HepG2 (cell line): ENCODE measurements around the gene FAM222A. TPM values are rescaled to one million over a fixed set of nuclear protein-coding genes. Genes with fewer than 3 reads are reported as not detected.

ENCODE experiments used
- ATAC-seq: fragments of 200-7000 bp; cut with Tn5 transposase; 3 replicates; pipeline ENCODE4 v1.9.1; 2020; ENCODE audit warnings: mild to moderate bottlenecking, moderate library complexity
- BruUV-seq: library from RNA; stranded (reverse); fragments of 400-500 nt; replicated peaks from 2 replicates; lab custom pipeline; 2021; lab: Mats Ljungman, UMichigan
- CTCF ChIA-PET: fragments of 300-600 bp; formaldehyde crosslinking; extraction: SDS; loops from one replicate; lab custom pipeline; 2021; ENCODE audit warnings: low total read pairs, inconsistent platforms, low intra/inter-chr PET ratio; lab: Yijun Ruan, JAX
- POLR2A ChIA-PET: fragments of 350-600 bp; sonication (Branson Sonifier 250); formaldehyde crosslinking; loops from one replicate; lab custom pipeline; 2020; ENCODE audit warnings: antibody characterized with exemption, inconsistent platforms; lab: Yijun Ruan, JAX
- DNase-seq: peaks from one replicate; pipeline ENCODE4 v3.0.0-alpha.2; 2015; ENCODE audit warnings: low spot score
- FAIRE-seq: peaks from 3 replicates; lab custom pipeline; 2011; peaks lifted over from hg19 to GRCh38; lab: Jason Lieb, UNC
- H2AFZ ChIP-seq: one replicate; pipeline ENCODE4 v1.6.1; 2011; ENCODE audit warnings: low read length, inconsistent platforms
- H3K27ac ChIP-seq: fragments of 300-600 bp; 3 replicates; pipeline ENCODE4 v1.8.0; 2011; ENCODE audit warnings: mixed run types, mild to moderate bottlenecking, mixed read lengths, low read length, inconsistent platforms; ENCODE audit not compliant: insufficient read depth; ENCODE audit errors: extremely low read length
- H3K27me3 ChIP-seq, 2 experiments: fragments of 200-600 bp in 1 of 2; 2 replicates in 1 of 2; 3 replicates in 1 of 2; pipeline versions ENCODE4 v1.6.0 to v1.8.0; 2011; ENCODE audit warnings: low read length in 2 of 2, mild to moderate bottlenecking in 2 of 2, moderate library complexity in 2 of 2, inconsistent platforms in 1 of 2; ENCODE audit not compliant: insufficient read depth in 2 of 2, control insufficient read depth in 1 of 2
- H3K36me3 ChIP-seq, 2 experiments: fragments of 200-600 bp in 1 of 2; replicated peaks in 1 of 2; 2 replicates in 1 of 2; 3 replicates in 1 of 2; pipeline versions ENCODE4 v1.5.1 to v1.8.0; 2011; ENCODE audit warnings: low read length in 2 of 2, inconsistent platforms in 1 of 2; ENCODE audit not compliant: insufficient read depth in 2 of 2, control insufficient read depth in 1 of 2
- H3K4me1 ChIP-seq: 2 replicates; pipeline ENCODE4 v1.5.1; 2012; ENCODE audit warnings: low read length, inconsistent platforms; ENCODE audit not compliant: insufficient read depth
- H3K4me2 ChIP-seq: 2 replicates; pipeline ENCODE4 v1.6.0; 2011; ENCODE audit warnings: low read depth, low read length, inconsistent platforms
- H3K4me3 ChIP-seq, 3 experiments: fragments of 200-600 bp in 1 of 3; sonication (generic), shearing (Covaris generic) in 1 of 3; replicated peaks in 1 of 3; 2 replicates each; pipeline ENCODE4 v1.5.1; 2011 to 2016; ENCODE audit warnings: low read length in 3 of 3, inconsistent platforms in 2 of 3, low read depth in 2 of 3, mild to moderate bottlenecking in 2 of 3, control low read depth in 1 of 3, mixed read lengths in 1 of 3; ENCODE audit not compliant: insufficient read depth in 1 of 3
- H3K79me2 ChIP-seq: one replicate; pipeline ENCODE4 v1.6.1; 2011; ENCODE audit warnings: low read length, inconsistent platforms; ENCODE audit not compliant: insufficient read depth
- H3K9ac ChIP-seq: 2 replicates; pipeline ENCODE4 v1.6.0; 2011; ENCODE audit warnings: mild to moderate bottlenecking, low read depth, low read length, inconsistent platforms; ENCODE audit not compliant: insufficient read depth
- H3K9me3 ChIP-seq: 2 replicates; pipeline ENCODE4 v1.5.1; 2012; ENCODE audit warnings: mild to moderate bottlenecking, low read length
- H4K20me1 ChIP-seq: 2 replicates; pipeline ENCODE4 v1.6.0; 2011; ENCODE audit warnings: inconsistent platforms, mild to moderate bottlenecking, low read length, moderate library complexity; ENCODE audit not compliant: insufficient read depth
- DBP ChIP-seq: sonication (generic); formaldehyde crosslinking; IDR thresholded peaks from 2 replicates; pipeline ENCODE4 v1.4.0; 2020; ENCODE audit warnings: missing genetic modification reagents; ENCODE audit errors: not compliant biosample characterization
- ELF4 ChIP-seq: sonication (generic); formaldehyde crosslinking; IDR thresholded peaks from 2 replicates; pipeline ENCODE4 v1.5.0; 2020; ENCODE audit warnings: missing genetic modification reagents, mild to moderate bottlenecking, moderate library complexity, borderline replicate concordance
- FOXP1 ChIP-seq, 2 experiments: fragments of 450-650 bp in 1 of 2; IDR thresholded peaks; 2 replicates each; pipeline ENCODE4 v1.6.1; 2017 to 2018; ENCODE audit warnings: antibody characterized with exemption in 1 of 2
- KLF16 ChIP-seq, 2 experiments: sonication (generic) in 1 of 2; formaldehyde crosslinking in 1 of 2; IDR thresholded peaks; 2 replicates each; pipeline versions ENCODE4 v1.6.1 to v1.8.0; 2016 to 2023; ENCODE audit warnings: missing genetic modification reagents in 2 of 2, missing compliant biosample characterization in 1 of 2
- MAX ChIP-seq: IDR thresholded peaks from 2 replicates; pipeline ENCODE4 v1.6.1; 2012; ENCODE audit warnings: inconsistent platforms
- RFX3 ChIP-seq: IDR thresholded peaks from 2 replicates; pipeline ENCODE4 v1.6.1; 2016; ENCODE audit warnings: missing biosample characterization, missing genetic modification reagents
- SAP130 ChIP-seq: IDR thresholded peaks from 2 replicates; pipeline ENCODE4 v1.6.1; 2016; ENCODE audit warnings: low read depth
- SATB2 ChIP-seq: sonication (generic); formaldehyde crosslinking; IDR thresholded peaks from 2 replicates; pipeline ENCODE4 v1.5.0; 2020; ENCODE audit warnings: missing genetic modification reagents
- SKIL ChIP-seq: sonication (generic); formaldehyde crosslinking; IDR thresholded peaks from 2 replicates; pipeline ENCODE4 v1.8.0; 2022; ENCODE audit warnings: missing genetic modification reagents, mild to moderate bottlenecking, moderate library complexity, borderline replicate concordance
- SMC3 ChIP-seq: IDR thresholded peaks from 2 replicates; pipeline ENCODE4 v1.6.1; 2011; ENCODE audit warnings: low read length, improper control_type of control experiment
- ZBTB39 ChIP-seq: sonication (generic); formaldehyde crosslinking; IDR thresholded peaks from 2 replicates; pipeline ENCODE4 v1.5.0; 2020; ENCODE audit warnings: missing genetic modification reagents
- ZFP36L2 ChIP-seq: sonication (generic); formaldehyde crosslinking; IDR thresholded peaks from 2 replicates; pipeline ENCODE4 v1.4.0; 2020; ENCODE audit warnings: missing genetic modification reagents
- ZFX ChIP-seq: sonication (generic); formaldehyde crosslinking; IDR thresholded peaks from 2 replicates; pipeline ENCODE4 v1.4.0; 2020; ENCODE audit warnings: mild to moderate bottlenecking, low read depth, missing genetic modification reagents, moderate library complexity
- ZNF143 ChIP-seq: sonication (generic); formaldehyde crosslinking; IDR thresholded peaks from 2 replicates; pipeline ENCODE4 v1.4.0; 2020; ENCODE audit warnings: missing genetic modification reagents
- ZNF253 ChIP-seq: sonication (generic); formaldehyde crosslinking; IDR thresholded peaks from 2 replicates; pipeline ENCODE4 v1.8.0; 2022; ENCODE audit warnings: mild to moderate bottlenecking, missing genetic modification reagents, borderline replicate concordance
- ZNF335 ChIP-seq: sonication (generic); formaldehyde crosslinking; IDR thresholded peaks from 2 replicates; pipeline ENCODE4 v1.4.0; 2020; ENCODE audit warnings: missing genetic modification reagents
- ZNF383 ChIP-seq: sonication (generic); formaldehyde crosslinking; IDR thresholded peaks from 2 replicates; pipeline ENCODE4 v1.4.0; 2020; ENCODE audit warnings: missing genetic modification reagents, mild to moderate bottlenecking, borderline replicate concordance
- ZNF430 ChIP-seq: sonication (generic); formaldehyde crosslinking; IDR thresholded peaks from 2 replicates; pipeline ENCODE4 v1.9.0; 2021; ENCODE audit warnings: mild to moderate bottlenecking, missing genetic modification reagents
- ZNF616 ChIP-seq: sonication (generic); formaldehyde crosslinking; IDR thresholded peaks from 2 replicates; pipeline ENCODE4 v1.5.0; 2020; ENCODE audit warnings: low read depth, mild to moderate bottlenecking, missing genetic modification reagents
- WGBS: methylation state at CpG from one replicate; pipeline ENCODE4 v1.1.6; 2017; ENCODE audit warnings: low lambda C conversion rate; 5-methylcytosine and 5-hydroxymethylcytosine counted together
- in situ Hi-C: cut with HindIII; loops from 2 replicates; pipeline ENCODE4 v1.10.0; 2017; ENCODE audit warnings: low pct_unique_long_range_greater_than_20kb; ENCODE audit not compliant: extremely low pct_ligation_motif_present
- intact Hi-C: fragments of 100-400 bp; cut with micrococcal nuclease; formaldehyde crosslinking; loops from one replicate; pipeline ENCODE4 v1.10.0; 2022; ENCODE audit not compliant: unreplicated experiment
- polyA plus RNA-seq, 8 experiments: library from polyadenylated mRNA; depleted of rRNA in 3 of 8; stranded (reverse) in 7 of 8; unstranded in 1 of 8; fragments of >200 nt; fragmentation: Illumina TruSeq in 4 of 8; extraction: Trizol in 4 of 8; gene quantifications; 2 replicates each; pipeline versions ENCODE4 v1.2.1 to v1.2.3, GENCODE V29; 2011 to 2016; ENCODE audit warnings: low read depth in 4 of 8, missing spikeins in 1 of 8, mixed read lengths in 1 of 8; ENCODE audit not compliant: insufficient read depth in 1 of 8
- total RNA-seq, 5 experiments: library from RNA; depleted of rRNA; stranded (reverse); fragments of >200 nt; fragmentation: Illumina TruSeq; extraction: Trizol; gene quantifications; 2 replicates each; pipeline ENCODE4 v1.2.3, GENCODE V29; 2016; ENCODE audit warnings: low read depth in 1 of 5

The FAM222A gene
- total and polyA plus RNA-seq, 2 of the 13 experiments (the other 11 are each of a cell fraction or from before 2014, with no cell fraction given): 2.7 to 9.6 TPM

- Histone ChIP-seq H3K27me3 (no peaks in the 10 kb centered on the region), H3K79me2 (peaks cover 3% of the 10 kb centered on the region), H4K20me1 (no peaks in the 10 kb centered on the region), H2AFZ (no peak overlapping the region), H3K27ac (peak overlapping the region; percentile 70), H3K4me2 (peak overlapping the region; percentile 87), H3K36me3 (no peaks in the 10 kb centered on the region), H3K9ac (peak overlapping the region; percentile 54), H3K9me3 (no peaks in the 10 kb centered on the region), H3K4me1 (peaks cover 86% of the 10 kb centered on the region), H3K4me3 (peak overlapping the region; percentile 56 to 71 (median 58); a peak in 5 of 6 replicates)
- FAIRE-seq: no peak
- peak; percentile 87 for DNase-seq
- intact Hi-C loops: no loop called here
- ATAC-seq: peak; percentile 36
- no TSS peak for BruUV-seq
- in situ Hi-C loops: loop anchor here (5.0 kb wide), 2 partner anchors 61 to 114 kb away; no protein-coding TSS in a partner anchor
- CTCF ChIA-PET: no interaction called here
- WGBS: 10% methylated on average over 8 of the region's 11 CpGs
- POLR2A ChIA-PET: interaction anchor here (0.9 to 1.7 kb wide), 2 partner anchors 8 to 11 kb away, joined by 3 to 6 read pairs; no protein-coding TSS in a partner anchor
- TF ChIP-seq SKIL (CRISPR knock-in tag): peak; percentile 25; the same call in 1 of the 2 replicates
- no peak for TF ChIP-seq ZNF253
- no peak for TF ChIP-seq FOXP1 (IDR thresholded peaks at IDR 0.05)
- no peak for TF ChIP-seq FOXP1 (CRISPR knock-in tag; IDR thresholded peaks at IDR 0.05)
- peak; percentile 76 for TF ChIP-seq SAP130
- TF ChIP-seq SATB2 (CRISPR knock-in tag): no peak
- TF ChIP-seq DBP (CRISPR knock-in tag): no peak
- no peak for TF ChIP-seq ZFP36L2
- TF ChIP-seq ZNF143 (CRISPR knock-in tag): no peak
- no peak for TF ChIP-seq ZBTB39
- TF ChIP-seq ZFX (CRISPR knock-in tag): peak; percentile 72
- no peak for TF ChIP-seq ZNF335 (CRISPR knock-in tag)
- TF ChIP-seq ZNF616 (CRISPR knock-in tag): no peak
- TF ChIP-seq MAX: peak; percentile 51
- no peak for TF ChIP-seq ELF4 (CRISPR knock-in tag)
- no peak for TF ChIP-seq ZNF383 (CRISPR knock-in tag)
- no peak for TF ChIP-seq ZNF430
- TF ChIP-seq SMC3: peak; percentile 3; the same call in 1 of the 2 replicates
- TF ChIP-seq RFX3 (CRISPR knock-in tag): no peak
- TF ChIP-seq KLF16 (CRISPR knock-in tag; IDR thresholded peaks at IDR 0.05): no peak
These were observed 2.7 kb upstream of the FAM222A start for GRCh38 chr12:109710747-109711595.
